ENCODE results near the gene DUSP2.

DUSP2 gene

GRCh38 chr2:96099861-96100798, 45.1 kb downstream of the DUSP2 start:
- DNase-seq, result no peak

GRCh38 chr2:96098900-96099590, 46.2 kb downstream of the DUSP2 start:
- DNase-seq, result no peak

GRCh38 chr2:96097951-96098823, 47.1 kb downstream of the DUSP2 start:
- DNase-seq, result no peak

- DNase-seq, result no peak
Measured at GRCh38 chr2:96097441-96097840, 47.8 kb downstream of the DUSP2 start.

- DNase-seq, result peak; percentile 36
Measured at GRCh38 chr2:96095116-96095636, 50.1 kb downstream of the DUSP2 start.

- DNase-seq, result no peak
Measured at GRCh38 chr2:96093528-96093927, 51.7 kb downstream of the DUSP2 start.
